Stimulated activated CD8-positive, alpha-beta memory T cell treated with anti-CD3 and anti-CD28 coated beads, Interleukin-7, amount 100 ng/mL, for 4 hours (primary cell): Measurements from ENCODE around the gene GLT1D1.

Source experiments
- DNase-seq, 2 donors: peaks; one replicate each; pipeline ENCODE4 v3.0.0-alpha.2; 2020; ENCODE audit warnings: low read depth in 2 of 2

GLT1D1 gene

DNA sequence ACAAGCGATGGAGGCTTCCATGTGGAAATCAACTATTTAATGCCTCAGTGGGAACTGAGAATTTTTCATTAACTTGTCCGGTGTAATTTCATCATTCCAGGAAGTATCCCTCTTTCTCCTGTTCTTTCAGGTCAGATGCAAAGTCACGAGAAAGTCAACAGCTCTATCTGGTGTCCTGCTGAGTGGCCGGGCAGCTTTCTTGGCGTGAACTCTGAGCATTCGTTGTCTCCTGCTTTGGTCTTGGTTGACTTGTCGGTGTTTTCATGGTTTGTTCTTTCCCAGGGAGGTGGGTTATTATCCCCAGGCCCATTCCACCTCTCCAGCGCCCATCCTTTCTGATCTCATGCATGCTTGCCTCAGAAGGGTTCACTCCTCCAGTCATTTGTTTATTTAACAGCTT, 149.1 kb downstream of the GLT1D1 start:
- no peak for DNase-seq

GRCh38 chr12:129005416-129005815, 152.1 kb downstream of the GLT1D1 start:
- no peak for DNase-seq

DNA sequence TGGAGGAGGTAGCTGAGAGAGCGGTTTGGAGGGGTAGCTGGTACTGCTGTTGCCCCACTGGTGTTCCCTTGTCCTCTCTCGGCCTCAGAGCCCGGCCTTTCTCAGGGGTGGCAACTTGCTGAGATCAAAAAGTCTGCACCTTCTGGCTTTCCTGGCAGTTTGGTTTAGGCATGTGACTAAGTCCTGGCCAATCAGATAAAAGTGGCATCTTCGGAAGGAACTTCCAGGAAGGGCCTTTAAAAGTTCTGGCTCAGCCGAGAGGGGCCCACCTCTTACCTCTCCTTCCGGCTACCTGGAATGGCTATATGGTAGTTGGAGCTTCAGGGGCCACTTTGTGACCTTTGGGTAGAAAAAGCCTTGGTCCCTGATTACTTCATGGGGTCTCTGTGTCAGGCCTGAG, 152.6 kb downstream of the GLT1D1 start:
- no peak for DNase-seq

DNA sequence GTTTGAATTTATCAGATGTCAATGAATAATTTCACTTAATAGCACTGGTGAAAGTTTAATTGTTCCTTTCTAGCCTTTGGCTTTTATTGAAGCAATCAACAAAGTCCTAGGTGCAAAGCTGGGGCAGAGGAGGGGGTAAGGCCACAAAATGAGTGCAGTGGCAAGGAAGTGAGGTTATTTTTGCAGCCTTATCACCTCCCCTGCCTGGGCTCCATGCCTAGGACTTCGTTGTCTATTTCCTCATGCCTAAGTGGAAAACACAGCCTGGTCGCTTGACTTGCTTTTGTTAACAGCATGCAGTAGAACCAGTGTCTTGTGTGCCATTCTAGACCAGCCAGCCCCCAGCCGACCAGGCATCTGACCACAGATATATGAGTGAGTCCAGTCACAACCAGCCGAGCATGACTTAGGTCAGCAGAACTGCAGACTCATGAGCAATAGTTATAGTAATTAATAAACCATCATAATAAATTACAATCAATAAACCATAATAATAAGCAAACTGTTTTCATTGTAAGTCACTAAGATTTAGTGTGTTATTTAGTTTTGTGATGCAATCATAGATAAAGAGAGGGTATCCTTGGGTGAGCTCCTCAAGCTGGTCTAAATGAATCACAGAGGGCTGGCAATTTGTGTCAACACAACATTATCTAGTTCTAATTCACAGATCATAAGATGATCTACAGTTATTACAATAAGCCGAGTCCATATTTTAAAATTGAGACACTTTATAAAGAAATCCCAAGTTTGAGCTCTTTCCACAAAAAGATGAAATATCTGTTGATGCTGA, 156.8 kb downstream of the GLT1D1 start:
- no peak for DNase-seq

DNA sequence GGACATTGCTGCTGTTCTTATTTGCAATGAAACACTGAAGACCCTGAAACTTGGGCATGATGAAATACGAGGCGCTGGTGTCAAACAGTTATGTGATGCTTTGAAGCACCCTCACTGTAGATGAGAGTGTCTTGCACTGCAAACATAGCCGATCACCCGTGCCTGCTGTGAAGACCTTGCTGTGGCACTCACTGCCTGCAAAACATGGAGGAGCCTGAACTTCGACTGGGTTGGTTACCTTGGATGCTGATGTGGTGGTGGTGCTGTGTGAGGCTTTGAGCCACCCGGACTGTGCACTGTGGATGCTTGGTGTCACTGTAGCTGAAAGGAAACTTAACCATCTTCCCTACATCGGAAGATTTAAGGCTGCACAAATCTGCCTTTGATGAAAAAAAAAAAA, 162.9 kb downstream of the GLT1D1 start:
- DNase-seq, result no peak

GRCh38 chr12:129025055-129025454, 171.8 kb downstream of the GLT1D1 start:
- no peak for DNase-seq

DNA sequence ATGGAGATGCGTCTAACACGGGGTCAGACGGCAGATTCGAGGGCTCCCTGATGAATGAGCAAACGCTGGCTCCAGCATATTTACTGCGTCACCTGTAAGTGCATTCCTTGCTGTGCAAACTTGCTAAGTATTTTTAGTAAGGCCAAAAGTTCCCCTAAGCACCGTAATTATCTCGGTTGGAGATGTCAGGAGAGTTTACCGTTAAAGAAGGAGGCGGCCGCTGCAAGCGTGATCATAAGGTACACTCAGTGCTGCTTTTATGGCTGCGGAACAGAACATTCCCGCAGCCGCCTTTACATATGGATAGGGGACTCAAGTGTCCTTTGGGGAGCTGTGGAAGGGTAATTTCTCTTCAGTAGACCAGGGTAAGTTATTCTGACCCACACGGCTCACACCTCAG, 175.6 kb downstream of the GLT1D1 start:
- DNase-seq, result no peak
